GM19193 (cell line): ENCODE measurements around the gene ABL1.

ENCODE experiments used
- POLR2A ChIP-seq: IDR thresholded peaks from 4 replicates; pipeline ENCODE4 v1.6.1; 2011; ENCODE audit not compliant: insufficient read depth, insufficient read length; ENCODE audit errors: extremely low read depth

The ABL1 gene

DNA sequence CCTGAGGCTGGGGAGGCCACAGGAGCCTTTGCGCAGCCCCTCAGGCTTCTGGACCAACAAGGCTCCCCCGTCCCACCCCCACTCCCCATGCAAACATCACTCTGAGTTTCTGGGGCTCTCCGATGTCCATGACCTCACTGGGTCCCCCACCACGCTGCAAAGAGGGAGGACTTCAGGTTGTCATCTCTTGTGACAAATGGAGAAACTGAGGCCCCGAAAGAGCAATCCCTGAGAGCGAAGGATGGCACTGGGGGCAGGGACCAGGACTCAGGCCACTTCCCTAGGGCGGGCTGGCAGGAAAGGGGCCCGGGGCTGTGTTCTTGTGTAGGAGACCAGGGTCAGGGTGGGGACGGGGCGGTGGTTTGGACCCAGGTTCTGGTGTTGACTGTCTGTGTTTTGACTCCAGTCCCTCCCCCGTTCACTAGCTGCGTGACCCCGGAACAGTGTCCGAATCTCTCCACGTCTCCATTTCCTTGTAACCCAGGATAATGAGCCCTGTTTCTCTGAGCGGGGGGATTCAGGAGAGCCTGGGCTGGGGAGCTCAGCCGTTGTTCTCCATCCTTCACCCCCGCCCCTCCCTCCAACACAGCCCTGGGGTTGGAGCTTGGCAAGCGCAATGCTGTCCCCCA, 90.1 kb downstream of the ABL1 start:
- no peak for TF ChIP-seq POLR2A

DNA sequence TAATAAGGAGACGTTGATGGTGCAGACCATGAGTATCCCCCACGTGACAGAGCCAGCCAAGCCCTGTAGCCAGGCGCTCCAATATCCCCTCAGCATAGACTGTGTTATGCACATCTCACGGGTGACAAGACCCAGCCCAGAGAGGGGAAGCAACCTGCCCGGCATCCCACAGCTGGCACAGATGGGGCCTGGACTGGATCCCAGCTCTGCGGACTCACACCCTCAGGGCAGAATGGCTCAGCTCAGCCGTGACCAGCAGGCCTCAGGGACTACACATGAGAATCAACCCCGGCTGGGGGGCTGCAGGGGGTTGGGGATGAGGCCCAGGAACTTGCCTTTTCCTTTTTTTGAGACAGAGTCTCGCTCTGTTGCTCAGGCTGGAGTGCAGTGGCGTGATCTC, 92.3 kb downstream of the ABL1 start:
- no peak for TF ChIP-seq POLR2A

DNA sequence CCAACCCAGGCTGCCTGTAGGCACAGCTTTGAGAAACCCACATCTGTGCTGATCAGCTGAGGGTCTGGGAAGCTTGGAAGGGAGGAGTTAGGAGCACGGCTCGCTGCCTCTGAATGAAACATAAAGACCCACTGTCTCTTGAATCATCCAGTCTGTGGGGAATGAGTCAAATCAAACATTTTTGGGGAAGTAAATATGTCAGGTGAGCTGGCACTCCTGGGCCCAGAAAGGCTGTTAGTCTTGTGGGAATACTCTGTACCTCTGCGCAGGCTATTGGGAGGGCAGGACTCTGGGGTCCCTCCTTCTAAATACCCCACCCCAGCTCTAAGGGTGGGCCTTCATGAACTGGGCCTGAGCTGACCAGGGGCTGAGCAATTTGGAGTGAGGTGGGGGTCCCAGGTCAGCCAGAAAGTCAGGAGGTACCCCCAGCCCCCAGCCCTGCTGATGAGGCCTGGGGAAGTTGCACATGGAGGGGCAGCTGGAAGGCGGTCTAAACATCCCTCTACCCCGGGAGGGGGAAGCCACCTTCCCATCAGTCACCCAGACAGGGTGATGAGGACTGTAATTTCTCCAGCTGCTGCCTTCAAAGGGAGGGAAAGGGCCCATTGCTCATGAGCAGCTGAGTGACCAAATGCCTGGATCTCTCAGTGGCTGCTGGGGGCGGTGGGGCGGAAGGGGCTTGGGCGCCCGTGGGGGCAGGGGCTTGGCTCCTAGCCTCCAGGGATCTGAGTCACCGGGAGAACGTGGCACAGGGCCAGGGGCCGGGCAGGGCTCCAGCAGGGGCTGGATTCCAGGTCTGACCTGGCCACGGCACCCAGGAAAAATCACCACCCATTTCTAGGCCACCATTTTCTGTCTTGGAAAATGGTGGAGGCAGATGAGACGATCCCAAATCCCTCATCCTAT, 93.2 kb downstream of the ABL1 start:
- TF ChIP-seq POLR2A: no peak

DNA sequence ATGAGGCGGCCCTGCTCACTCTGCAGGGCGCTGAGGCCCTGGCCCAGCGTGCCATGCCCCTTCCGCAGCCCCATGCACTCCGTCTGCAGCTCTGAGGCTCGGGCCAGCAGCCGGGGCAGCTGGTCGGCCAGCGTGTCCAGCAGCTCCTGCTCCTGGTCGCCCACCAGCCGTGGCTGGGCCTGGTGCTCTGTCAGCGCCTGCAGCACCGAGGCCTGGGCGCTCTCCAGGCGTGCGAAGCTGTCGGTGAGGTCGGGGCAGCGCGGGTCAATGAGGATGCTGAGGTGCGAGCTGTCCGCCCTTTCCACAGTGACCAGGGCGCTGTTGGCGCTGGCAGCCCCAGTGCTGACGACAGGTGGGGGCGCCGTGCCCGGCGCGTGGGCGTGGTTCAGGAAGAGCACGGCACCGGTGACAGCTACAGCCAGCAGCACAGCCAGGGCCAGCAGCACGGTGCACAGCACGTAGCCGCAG, 94.6 kb downstream of the ABL1 start:
- TF ChIP-seq POLR2A: no peak

DNA sequence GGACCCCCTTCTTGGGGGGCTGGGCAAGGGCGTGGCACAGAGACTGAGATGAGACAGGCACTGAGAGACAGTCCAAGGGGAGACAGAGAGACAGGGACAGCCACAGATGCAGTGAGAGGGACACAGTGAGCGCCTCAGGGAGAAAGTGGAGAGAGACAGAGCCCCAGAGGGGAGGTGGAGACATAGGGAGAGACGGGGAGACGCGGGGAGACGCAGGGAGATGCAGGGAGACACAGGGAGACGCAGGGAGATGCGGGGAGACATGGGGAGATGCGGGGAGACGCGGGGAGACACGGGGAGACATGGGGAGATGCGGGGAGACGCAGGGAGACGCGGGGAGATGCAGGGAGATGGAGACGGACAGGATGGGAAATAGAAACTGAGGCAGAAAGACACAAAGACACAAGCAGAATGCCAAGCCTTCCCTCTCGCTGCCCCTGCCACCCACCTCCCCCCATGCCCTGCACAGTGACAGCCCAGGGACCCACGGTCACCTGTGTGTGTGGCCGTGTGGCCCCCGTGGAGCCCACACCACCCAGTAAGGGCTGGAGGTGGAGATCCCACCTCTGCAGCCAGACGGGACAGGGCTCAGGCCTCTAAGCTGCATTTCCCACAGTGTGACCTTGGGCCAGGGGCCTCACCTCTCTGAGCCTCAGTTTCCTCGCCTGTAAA, 95.2 kb downstream of the ABL1 start:
- TF ChIP-seq POLR2A: no peak

DNA sequence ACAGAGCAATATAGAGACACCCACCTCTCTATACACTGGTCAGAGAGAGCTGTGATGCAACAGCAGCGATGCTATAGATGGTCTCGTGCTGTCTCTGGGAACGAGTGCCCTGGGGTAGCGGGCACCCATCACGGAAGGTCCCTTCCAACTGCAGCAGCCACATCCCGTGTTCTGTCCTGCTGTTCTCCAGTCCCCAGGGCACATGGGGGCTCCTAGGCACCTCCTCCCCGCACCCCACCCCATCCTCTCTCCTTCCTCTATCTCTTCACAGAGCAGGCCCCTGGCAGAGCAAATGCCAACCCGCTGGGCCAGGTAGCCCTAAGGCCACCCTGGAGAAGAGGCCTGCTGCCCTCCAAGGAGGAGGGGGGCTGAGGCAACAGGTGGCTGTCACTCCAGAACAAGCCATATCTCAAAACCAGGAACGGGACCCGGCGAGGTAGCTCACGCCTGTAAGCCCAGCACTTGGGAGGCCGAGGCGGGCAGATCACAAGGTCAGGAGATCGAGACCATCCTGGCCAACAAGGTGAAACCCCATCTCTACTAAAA, 95.8 kb downstream of the ABL1 start:
- TF ChIP-seq POLR2A: no peak

DNA sequence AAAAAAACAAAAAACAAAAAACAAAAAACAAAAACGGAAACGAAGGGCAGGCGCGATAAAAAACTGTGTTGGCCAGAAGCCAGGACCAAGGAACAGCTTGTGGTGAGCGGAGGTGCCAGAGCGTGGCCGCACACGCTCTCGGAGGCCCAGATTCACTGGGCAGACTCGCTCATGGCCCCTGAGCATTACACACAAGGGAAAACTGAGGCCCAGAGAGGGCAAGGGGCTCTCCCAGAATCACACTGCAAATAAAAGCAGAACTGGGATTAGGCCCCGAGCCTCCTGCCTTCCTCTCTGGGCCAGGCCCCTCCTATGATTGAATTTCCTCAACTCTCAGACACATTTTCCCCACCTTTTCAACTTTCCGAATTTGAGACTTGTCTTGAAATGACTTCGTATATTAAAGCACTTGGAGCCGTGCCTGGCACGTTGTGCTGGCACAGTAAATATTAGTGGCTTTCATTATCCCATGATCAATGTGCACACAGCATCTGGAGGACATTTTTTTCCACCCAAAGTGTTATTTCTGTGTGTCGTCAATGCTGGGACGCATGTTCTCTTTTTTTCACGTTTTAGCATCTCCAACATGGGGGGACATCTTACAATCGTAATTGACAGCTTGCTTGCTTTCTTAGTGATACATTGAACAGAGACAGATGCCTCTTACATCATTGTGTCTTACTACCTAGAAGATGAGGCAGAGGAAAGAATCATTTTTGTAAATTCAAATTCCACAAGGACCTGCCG, 96.6 kb downstream of the ABL1 start:
- no peak for TF ChIP-seq POLR2A

DNA sequence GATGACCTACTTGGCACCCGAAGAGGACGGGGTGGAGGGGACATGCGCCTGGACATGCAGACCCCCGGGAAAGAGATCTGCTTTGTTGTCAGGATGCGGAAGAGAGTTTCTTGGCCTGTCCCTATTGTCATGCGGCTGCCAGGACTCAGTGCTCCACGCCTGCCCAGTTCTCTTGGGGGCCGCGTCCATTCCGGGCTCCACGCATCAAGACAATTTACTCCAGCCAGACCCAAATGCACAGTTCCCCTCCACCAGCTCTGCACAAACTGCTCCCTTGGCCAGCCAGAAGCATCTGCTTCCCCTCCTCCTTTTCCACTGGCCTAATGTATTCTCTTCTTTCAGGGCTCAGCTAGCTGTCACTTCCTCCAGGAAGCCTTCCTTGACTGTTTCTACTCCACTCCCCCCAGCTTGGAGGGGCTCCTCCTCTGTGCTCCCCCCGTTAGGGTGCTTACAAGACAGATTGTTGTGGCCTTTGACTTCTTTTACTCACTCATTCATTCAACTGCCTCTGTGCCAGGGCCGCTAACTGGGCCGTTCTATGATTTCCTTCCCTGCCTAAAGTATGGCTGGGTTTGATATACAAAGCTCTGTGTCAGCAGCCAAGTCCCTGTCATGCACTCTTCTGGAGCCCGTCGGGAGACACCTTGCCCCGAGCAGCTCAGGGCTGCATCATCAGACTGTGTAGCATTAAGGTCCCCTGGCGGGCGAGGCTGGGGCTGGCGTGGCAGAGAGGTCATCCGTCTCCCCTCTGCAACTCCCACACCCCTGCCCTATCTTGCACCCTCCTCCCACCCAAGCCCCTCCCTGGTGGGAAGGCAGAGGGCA, 97.4 kb downstream of the ABL1 start:
- no peak for TF ChIP-seq POLR2A

DNA sequence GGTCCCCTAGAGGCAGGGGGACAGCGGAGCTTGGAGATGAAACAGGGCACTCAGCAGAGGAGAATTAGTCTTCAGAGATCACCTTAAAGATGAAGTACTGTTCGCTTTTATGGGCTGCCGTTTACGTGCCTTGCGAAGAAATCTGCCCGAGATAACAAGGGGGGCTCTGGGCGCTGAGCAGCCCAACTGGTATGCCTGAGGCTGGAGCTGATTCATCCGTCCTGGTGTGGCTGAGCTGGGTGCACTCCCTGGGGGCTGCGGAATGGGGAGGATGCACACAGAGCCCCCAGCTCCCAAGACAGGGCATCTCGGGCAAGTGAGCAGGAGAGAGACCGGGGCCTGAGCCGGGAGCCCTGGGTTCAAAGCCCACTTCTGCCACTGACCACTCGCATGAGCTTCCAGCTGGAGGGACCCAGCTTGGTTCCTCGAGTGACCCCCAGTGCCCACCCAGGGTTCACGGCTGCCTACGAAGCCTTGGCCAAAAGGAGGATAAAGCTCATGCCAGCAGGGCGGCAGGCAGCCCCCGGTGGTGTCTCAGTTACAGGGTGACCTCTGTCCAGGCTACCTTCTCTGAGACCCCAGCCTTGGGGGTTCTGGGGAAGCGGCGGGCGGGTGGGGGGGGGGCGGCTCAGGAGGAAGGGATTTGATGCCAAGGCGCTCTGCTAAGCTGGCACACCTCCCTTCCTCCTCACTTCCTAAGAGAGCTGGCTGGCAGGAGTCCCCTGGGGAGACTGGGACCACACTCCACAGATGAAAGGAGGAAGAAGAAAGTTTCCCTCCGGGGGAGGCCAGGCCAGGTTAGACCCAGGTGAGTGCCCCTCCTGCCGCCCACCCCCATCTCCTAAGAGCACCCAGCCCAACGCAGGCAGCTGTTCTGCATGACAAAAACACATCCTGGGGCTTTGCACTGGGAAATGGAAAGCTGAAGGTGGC, 98.3 kb downstream of the ABL1 start:
- no peak for TF ChIP-seq POLR2A

DNA sequence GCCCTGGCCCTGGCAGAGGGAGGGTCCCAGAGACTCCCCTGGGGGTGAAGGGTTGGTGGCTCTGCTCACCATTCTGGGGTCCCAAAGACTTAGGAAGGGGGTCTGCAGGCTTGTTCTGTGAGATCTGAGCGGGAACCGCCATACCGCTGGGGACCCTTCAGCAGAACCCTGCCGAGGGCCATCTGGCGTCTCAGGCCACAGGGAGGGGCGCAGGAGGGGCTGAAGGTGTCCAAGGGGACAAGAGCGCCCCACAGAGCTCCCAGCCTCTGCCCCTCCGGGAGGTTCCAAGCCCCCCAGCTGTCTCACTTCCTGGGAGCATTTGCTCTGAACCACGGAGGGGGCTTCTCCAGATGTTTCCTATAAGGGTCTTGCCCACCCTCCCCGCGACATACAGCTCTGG, 99.2 kb downstream of the ABL1 start:
- no peak for TF ChIP-seq POLR2A

DNA sequence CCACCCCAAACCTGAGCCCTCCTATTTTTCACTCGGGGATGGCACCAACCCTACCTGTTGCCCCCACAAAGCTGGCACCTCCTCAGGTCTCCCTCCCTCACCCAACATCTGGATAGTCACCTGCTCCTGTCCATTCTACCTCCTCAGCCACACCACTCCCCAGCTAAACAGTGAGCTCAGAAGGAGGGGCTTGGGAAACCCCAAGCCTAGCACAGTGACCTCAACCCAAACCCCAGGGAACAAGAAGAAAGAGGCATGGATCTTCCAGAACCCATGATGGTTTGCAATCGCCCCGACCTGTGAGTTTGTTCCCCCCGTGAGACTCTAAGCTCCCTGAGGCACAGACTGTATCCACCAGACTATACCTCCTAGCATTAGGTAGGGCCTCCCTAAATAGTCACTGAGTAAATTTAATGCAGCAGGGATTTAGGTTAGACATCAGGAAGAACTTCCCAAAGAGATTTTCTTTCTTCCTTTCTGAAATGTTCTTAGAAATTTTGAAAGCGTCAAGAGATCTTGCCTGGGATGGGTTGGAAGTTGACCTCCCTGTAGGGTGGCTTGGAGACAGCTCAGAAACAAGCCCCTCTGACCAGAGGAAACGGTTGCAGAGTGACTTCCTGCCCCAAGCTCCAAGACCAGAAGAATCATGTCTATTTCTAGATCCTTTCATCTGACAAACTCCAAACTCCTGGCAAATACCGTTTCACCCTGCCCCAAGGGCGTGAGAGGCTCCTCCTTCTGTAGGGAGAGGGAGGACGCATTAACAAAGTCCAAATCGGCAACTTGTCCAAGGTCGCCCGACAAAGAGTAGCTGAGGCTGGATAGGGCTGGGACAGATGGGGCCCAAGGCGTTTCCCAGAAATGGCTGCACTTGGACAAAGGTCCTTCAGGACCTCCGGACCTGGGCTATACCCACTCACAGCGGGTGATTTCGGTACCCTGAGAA, 99.9 kb downstream of the ABL1 start:
- no peak for TF ChIP-seq POLR2A
